ENCODE measurements around the gene B4GALNT1.
"Not testable (repeated sequence)": the region's sequence is repeated elsewhere in the genome, so short reads cannot be mapped to it uniquely, and the experiment has no call there.

B4GALNT1 gene

GRCh38 chr12:57590479-57590863 lies 42.5 kb downstream of the B4GALNT1 start:
- TF ChIP-seq CTCF (IDR thresholded peaks at IDR 0.05; ENCODE audit: borderline replicate concordance, insufficient read depth, low read depth, low read length), result no peak

GRCh38 chr12:57588951-57589610 lies 43.9 kb downstream of the B4GALNT1 start:
- not testable (repeated sequence) for H3K4me3 ChIP-seq (ENCODE audit: low read depth, low read length)

More at GRCh38 chr12:57590479-57590863, 42.5 kb downstream of the B4GALNT1 start:
- H3K4me3 ChIP-seq (ENCODE audit: low read depth, low read length), result peak overlapping the region; percentile 92

- H3K4me3 ChIP-seq (ENCODE audit: low read depth, low read length), result no peak overlapping the region
- no peak for TF ChIP-seq CTCF (IDR thresholded peaks at IDR 0.05; ENCODE audit: borderline replicate concordance, insufficient read depth, low read depth, low read length)
These were observed 46.1 kb downstream of the B4GALNT1 start for GRCh38 chr12:57586832-57587429.

- TF ChIP-seq CTCF (IDR thresholded peaks at IDR 0.05; ENCODE audit: borderline replicate concordance, insufficient read depth, low read depth, low read length), result no peak
- no peak overlapping the region for H3K4me3 ChIP-seq (ENCODE audit: low read depth, low read length)
These were observed 46.9 kb downstream of the B4GALNT1 start for GRCh38 chr12:57586128-57586527.

- TF ChIP-seq CTCF (IDR thresholded peaks at IDR 0.05; ENCODE audit: borderline replicate concordance, insufficient read depth, low read depth, low read length), result no peak
- no peak overlapping the region for H3K4me3 ChIP-seq (ENCODE audit: low read depth, low read length)
These were observed 47.8 kb downstream of the B4GALNT1 start for GRCh38 chr12:57585156-57585555.

- TF ChIP-seq CTCF (IDR thresholded peaks at IDR 0.05; ENCODE audit: borderline replicate concordance, insufficient read depth, low read depth, low read length), result no peak
These were observed 48.3 kb downstream of the B4GALNT1 start for GRCh38 chr12:57584690-57585089.

GRCh38 chr12:57584050-57584449 lies 49.0 kb downstream of the B4GALNT1 start:
- no peak overlapping the region for H3K4me3 ChIP-seq (ENCODE audit: low read depth, low read length)
- TF ChIP-seq CTCF (IDR thresholded peaks at IDR 0.05; ENCODE audit: borderline replicate concordance, insufficient read depth, low read depth, low read length), result no peak

More at GRCh38 chr12:57584690-57585089, 48.3 kb downstream of the B4GALNT1 start:
- no peak overlapping the region for H3K4me3 ChIP-seq (ENCODE audit: low read depth, low read length)
